NCI-H1694 treated with DMSO at 0.1 percent for 48 hours (cell line): ENCODE data around the gene GLYAT.

ENCODE experiments used
- DNase-seq: peaks from one replicate; lab custom pipeline; 2025; lab: John Stamatoyannopoulos, UW

GLYAT gene, protein sequence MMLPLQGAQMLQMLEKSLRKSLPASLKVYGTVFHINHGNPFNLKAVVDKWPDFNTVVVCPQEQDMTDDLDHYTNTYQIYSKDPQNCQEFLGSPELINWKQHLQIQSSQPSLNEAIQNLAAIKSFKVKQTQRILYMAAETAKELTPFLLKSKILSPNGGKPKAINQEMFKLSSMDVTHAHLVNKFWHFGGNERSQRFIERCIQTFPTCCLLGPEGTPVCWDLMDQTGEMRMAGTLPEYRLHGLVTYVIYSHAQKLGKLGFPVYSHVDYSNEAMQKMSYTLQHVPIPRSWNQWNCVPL

DNA sequence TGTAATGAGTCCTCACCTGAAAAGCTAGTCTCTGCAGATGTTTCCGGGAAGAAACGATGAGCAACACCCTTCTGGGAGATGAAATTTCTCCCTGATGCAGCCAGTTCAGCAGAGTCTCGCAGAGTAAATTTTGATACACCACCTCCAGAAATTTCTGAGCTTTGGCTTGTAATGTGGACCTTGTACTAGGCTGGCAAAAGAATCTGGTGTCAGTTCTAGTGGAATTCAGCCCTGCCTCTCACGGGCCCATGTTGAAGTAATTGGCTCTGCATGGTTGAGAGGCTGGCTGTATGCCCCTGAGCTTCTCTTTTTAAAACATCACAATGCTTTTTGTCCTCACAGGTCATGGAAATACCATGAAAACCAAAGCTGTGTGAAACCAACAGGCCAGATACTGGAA, at the start of gene GLYAT:
GLYAT (minus strand) TSS at position 125 of the 400 bp plus-strand sequence. CDS start 7,447 bp downstream, outside the sequence.
- DNase-seq, result no peak

DNA sequence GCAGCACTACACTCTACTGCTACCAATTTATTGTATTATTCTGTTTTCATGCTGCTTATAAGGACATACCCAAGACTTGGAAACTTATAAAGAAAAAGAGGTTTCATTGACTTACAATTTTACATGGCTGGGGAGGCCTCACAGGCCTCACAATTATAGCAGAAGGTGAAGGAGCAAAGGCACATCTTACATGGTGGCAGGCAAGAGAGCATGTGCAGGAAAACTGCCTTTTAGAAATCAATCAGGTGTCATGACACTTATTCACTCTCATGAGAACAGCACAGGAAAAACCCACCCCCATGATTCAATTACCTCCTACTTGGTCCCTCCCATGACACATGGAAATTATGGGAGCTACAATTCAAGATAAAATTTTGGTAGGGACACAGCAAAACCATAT, 49.6 kb upstream of the GLYAT start:
- DNase-seq, result no peak

DNA sequence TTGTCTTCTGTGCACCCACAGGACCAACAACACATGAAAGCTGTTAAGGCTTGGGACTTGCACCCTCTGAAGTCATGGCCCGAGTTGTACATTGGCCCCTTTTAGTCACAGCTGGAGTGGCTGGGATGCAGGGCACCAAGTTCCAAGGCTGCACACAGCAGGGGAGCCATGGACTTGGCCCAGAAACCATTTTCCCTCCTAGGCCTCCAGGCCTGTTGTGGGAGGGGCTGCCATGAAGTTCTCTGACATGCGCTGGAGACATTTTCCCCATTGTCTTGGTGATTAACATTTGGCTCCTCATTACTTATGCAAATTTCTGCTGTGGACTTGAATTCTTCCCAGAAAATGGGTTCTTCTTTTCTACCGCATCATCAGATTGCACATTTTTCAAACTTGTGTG, 48.8 kb upstream of the GLYAT start:
- DNase-seq, result no peak

DNA sequence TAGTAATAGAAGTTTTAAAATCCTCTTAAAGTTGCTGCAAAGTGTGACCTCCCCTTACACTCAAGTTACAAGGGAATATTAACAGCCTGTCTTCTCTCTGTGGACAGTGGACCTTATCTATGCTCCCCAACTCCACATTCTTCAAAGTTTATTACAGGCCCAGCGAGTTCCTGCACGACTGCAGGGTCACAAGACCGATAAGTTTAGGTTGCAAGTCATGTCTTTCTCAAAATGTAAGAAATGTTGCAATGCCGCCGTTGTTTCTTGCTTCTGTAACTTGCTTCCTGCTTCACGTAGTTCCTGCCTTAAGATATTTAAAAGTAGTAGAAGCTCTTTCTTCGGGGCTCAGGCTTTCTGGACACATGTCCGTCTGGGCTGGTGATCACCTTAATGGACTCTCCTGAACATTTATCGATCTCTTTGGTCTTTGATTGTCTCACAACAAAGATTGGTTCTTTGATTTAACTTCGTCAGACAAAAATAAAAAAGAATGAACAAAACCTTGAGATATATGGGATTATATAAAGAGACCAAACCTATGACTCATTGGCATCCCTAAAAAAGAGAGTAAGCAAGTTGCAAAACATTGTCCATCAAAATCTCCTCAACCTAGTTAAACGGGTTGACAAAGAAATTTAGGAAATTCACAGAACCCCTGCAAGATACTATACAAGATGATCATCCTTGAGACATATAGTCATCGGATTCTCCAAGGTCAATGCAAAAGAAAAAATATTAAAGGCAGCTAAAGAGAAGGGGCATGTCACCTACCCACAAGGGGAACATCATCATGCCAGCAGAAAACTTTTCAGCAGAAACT, 45.4 kb upstream of the GLYAT start:
- no peak for DNase-seq

DNA sequence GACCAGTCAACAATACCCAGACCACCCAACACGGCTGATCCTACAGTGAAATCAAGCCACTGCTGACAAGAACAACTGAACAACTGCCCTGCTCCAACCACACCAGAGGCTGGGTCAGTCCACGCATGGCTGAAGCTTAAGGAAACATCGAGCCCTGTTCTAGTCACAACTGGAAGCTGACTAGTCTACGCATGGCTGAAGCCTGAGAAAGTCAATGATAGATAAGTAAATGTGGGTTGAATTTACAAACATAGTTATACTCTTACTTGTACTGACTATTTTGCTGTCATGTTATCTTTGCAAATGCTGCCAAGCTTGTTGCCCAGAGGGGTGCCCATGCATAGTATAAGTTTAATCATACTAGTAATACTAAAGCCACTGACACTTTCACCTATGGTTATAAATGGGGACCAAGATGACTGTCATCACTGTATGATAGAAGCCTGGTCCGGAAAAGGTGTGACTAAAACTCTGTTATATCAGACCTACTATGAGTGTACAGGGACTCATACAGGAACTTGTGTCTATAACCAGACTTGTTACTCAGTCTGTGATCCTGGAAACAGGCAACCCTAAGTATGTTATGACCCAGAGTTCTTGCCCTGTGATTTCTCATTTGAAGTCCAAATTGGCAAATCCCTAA, 43.4 kb upstream of the GLYAT start:
- DNase-seq, result no peak

DNA sequence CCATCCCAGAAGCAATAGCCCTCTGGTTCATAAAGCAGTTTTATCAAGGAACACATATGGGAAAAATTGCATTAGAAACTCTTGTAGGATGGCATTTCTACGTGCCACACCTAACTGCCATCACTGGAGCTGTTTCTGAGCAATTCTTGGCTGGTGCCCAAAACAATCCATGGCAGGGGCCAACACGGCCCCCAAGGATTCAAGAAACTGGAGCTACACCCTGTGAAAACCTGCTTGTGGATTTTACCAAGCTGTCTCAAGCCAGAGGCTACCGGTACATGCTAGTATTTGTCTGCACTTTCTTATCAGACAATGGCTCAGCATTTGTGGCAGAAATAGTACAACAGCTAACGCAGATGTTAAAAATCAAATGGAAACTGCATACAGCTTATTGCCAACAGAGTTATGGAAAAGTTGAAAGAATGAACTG, 42.4 kb upstream of the GLYAT start:
- DNase-seq, result no peak

DNA sequence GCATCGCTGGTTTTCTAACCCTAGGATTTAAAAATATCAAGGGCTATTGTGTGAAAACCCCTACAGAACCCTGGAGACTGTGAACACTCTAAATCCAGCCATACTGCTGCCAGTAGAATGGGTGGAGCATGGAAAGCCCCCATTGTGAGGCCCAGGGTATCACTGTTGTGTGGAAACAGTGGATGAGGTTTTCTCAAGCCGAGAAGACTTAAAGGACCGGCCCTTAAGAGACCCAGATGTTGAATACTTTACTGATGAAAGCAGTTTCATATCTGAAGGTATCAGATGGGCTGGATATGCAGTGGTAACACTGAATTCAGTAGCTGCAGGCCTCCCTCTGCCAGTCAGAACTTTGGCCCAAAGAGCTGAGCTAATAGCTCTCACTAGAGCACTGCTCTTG, 41.6 kb upstream of the GLYAT start:
- DNase-seq, result no peak

DNA sequence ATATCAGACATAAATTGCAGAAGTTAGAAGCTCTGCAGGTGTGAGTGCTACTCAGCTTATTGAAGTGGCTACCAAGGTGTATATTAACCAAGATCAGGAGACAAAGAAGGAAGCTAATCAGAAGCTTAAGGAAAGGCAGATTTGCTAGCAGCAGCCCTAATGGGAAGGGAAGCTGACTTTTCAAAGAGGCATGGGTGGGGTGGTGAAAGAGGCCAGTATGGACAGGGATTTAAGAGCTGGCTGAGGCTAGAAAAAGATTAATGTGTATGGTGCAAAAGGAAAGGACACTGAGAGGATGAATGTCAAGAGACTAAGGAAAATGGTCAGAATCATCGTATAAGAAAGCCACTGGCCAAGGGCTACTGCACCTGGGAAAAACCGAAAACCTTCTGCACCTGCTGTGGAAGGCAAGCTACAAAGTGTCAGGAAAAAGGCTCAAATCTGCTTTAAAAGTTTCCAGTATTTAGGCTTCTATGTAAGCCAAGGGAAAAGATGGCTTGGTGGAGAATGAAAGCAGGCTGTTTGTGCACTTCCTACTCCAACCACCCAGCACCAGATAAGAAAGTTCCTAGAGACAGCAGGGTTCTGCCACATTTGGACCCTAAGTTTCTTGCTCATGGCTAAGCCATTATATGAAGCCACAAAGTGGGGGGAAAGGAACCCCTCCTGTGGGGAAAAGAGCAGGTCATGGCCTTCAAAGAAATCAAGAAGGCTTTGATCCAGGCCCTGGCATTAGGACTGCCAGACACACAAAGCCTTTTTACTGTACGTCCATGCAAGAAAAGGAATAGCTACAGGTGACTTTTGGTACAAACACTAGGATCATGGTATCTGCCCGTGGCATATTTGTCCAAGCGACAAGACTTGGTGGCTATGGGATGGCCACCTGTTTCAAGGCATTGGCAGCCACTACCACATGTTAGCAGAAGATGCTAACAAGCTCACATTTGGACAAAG, 40.9 kb upstream of the GLYAT start:
- DNase-seq, result no peak

DNA sequence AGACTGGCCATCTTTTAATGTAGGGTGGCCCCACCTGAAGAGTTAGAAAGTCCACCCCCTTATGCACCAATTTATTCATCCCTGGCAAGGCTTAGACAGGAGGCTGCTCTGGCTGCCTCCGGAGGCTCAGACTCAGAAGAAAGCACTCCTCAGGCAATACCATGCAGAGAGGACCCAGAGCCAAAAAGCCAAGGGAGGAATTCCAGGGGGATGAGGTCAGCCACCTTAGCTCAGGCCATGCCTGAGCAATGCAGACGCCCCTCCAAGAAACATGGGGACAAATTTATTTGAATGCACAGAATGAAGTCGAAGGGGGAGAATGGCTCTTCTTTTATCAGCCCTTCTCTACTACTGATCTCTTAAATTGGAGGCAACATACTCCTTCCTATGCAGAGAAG, 39.7 kb upstream of the GLYAT start:
- DNase-seq, result no peak

DNA sequence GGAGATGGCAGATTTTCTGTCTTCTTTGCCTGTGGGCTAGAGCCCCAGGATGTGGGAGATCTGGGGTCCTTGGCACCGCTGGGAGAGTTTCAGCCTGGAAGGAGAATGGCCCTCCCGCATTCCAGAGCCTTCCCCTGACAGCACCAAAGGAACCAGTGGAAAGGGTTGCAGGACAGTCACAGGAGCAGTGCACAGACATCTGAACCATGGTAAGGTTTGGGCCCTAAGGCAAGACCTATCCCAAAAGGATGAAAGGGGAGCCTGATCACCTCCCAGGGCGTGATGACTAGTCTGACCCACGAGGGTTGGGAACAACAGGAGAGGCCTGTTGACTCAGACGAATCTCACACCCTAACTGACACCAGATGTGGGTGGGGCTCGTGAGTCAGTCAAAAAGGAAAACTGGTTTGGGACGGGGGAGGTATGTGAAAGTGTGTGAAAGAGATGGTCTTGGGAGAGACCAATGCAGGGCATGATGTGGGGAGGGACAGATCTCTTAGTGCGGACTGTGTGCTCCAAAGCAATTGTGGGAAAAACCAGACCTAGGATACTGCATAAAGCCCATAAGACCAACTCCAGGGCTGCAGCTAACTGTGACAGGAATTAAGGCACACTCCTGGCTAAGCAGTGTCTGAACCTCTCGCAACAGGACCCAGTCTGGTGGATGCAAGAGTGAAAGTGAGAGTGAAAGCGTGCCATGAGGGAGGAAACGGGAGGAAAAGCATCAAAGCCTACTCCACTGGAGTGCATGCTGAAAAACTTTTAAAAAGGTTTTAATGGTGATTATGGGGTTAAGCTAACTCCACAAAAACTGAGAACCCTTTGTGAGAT, 39.1 kb upstream of the GLYAT start:
- no peak for DNase-seq

DNA sequence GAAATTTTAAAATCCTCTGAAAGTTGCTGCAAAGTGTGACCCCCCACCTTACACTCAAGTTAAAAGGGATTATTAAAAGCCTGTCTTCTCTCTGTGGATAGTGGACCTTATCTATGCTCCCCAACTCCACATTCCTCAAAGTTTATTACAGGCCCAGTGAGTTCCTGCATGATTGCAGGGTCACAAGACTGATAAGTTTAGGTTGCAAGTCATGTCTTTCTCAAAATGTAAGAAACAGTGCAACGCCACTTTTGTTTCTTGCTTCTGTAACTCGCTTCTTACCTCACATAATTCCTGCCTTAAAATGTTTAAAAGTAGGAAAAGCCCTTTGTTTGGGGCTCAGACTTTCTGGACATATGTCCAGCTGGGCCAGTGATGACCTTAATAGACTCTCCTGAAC, 38.4 kb upstream of the GLYAT start:
- no peak for DNase-seq

DNA sequence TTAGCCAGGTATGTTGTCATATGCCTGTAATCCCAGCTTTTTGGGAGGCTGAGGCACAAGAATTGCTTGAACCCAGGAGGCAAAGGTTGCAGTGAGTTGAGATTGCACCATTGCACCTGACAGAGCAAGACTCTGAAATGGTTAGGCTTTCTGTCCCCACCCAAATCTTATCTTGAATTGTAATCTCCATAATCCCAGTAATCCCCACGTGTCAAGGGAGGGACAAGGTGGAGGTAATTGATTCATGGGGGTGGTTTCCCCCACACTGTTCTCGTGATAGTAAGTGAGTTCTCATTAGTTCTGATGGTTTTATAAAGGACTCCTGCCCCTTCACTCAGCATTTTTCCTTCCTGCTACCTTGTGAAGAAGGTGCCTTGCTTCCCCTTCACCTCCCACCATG, 37.6 kb upstream of the GLYAT start:
- no peak for DNase-seq

DNA sequence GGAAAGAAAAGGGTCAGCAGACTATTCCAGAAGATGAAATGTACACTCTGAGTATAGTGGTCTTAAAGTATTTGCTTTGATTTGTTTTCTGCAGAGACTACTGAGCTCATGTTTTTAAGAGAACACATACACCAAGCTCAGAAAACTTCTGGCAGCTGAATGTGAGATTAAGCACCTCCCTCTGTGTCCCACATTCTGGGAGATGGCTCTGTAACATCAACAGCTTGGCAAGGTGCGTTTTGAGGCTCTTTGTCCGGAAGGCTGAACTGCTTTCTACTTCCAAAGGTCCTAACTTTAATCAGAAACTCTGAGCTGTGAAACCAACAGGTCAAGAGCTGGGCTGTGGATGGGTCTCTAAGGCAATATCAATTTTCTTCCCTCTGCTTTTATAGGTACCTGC, 36.4 kb upstream of the GLYAT start:
- DNase-seq, result no peak

DNA sequence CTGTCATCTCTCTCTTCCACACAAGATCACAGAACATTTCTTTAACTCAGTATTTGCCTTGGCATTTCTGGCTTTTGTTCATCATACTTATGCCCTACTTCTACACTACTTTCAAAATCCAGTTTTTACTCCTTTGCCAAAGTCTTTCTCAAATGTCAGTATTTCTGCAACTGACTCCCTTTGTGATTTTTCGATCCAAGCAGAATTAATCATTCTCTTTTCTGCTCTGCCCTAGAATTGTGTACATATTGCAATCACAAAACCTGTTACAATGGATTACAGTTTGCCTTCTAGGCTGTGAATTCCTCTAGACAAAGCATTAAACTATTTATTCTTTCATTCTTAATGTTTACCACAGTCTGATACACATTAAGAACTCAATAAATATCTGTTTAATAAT, 33.3 kb upstream of the GLYAT start:
- DNase-seq, result no peak

DNA sequence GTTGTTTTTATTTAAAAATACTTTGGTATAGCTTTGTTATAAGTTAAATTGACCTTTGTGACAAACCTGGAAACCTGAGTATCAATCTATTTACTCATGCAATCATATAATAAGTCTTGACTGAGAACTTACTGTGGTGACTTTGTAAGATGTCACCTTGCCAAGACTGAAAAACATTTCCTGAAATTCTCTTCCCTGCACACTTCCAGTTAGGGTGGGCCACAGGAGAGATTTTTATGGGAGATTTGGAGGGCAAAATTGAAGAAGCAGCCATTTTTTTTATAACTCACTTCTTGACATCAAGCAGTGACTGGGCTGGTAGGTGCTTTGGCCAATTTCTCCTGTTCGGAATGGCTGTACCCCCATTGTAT, 31.4 kb upstream of the GLYAT start:
- DNase-seq, result no peak

DNA sequence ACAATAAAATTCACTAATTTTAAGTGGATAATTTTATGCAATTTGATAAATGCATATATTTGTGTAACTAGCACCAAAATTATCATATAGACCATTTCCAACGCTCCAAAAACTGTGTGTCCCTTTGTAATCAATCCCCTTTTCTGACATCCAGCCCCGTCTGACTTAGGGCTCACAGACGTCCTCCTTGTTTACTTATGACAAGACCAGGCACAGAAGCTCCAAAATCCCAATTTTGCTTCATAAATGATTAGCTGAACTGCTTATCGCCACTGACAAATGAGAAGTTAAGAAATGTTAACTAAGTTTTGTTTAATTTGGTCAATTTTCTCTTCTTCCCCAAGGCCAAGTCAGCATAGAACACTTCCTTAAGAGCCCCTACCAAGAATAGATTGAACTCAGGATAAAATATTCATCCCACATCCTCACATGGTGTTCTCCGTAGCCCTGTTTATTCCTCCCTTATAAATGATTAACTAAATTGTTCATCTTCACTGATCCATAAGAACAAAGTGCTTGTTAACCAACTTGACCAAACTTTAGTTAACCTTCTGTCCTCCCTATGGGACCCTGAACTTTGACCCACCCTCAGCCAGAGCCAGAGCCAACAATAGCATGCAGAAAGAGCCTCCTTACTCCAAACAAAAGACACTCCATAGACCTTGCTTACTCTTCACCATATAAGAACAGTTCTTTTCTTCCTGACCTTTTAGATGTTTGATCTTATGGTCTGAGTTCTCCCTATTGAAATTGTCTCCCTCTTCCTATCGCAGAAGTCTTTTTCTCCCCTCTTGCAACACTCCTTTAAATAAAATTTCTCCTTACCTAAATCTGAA, 30.8 kb upstream of the GLYAT start:
- DNase-seq, result no peak

DNA sequence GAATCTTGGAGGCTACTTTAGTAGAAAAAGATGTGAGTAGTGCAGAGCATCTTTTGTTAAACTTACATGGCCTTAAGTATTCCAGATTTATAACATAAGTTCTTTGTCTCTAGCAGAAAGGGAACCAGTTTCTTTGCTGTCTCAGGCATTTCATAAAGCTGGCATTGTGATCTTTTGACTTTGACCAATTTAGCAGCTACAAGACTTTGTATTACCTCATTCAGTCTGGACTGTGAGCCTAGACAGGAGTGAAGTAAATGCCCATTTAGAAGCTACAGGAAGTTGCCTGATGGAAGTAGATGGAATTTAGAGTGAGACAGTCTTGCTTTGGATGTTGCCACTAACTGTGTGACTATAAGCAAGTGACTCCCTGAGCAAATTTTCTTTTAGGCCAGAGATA, 25.7 kb upstream of the GLYAT start:
- DNase-seq, result no peak

DNA sequence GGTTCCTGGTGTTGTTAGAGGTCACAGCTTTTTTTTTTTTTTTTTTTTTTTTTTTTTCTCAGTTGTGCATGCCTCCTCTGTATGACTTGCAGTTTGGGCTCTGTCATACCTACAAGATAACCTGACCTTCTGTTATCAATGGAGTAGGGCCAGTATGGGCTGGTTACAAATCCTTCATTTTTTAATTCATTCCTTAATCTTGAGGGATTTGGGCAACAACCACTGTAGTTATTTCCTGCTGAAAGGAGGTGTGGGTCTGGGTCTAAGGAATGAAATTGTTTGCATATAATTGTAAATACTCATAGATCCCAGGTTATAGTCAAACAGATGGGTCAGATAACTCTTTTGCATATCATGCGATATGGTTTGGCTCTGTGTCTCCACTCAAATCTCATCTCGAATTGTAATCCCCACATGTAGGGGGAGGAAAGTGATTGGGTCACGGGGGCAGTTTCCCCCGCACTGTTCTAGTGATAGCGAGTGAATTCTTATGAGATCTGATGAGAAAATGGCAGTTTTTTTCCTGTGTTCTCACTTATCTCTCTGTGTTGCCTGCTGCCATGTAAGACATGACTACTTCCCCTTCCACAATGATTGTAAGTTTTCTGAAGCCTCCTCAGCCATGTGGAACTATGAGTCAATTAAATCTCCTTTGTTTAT, 14.1 kb upstream of the GLYAT start:
- DNase-seq, result no peak

DNA sequence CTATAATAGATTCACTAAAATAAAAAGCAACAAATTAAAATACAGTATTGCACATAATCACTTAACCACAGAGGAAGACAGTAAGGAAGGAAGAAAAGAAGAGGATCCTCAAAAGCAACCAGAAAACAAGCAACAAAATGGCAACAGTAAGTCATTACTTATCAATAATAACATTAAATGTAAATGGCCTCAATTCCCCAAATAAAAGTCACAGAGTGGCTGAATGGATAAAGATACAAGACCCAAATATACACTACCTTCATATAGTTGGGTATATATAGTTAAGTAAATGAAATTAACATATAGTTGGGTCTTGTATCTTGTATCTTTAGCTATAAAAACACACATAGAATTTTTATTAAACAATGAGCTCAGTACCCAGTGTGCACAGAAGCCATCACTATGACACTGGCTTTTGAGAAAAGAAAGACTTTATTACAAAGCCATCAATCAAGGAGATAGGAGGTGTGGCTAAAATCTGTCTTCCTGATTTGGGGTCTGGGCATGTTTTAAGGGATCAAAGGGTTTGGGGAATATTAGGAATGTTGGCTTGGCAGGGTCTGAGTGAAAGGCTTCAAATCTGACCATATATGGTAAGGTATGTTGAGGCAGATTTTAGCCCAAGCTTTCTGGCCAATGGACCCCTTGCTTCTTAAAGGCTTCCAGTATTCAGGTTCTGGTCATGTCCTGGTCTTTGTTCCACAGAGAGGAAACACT, 13.4 kb upstream of the GLYAT start:
- DNase-seq, result no peak
